ENCODE results near the gene PROKR1. TPM values are rescaled to one million over a fixed set of nuclear protein-coding genes. Genes with fewer than 3 reads are reported as not detected.

Gene PROKR1
- total and polyA plus RNA-seq, 11 donors: 0.08 TPM; not detected in 10

- ATAC-seq: no peak
- DNase-seq: no peak
- intact Hi-C loops (cut with DNase I): no loop called here
- Histone ChIP-seq H3K27ac (no peak overlapping the region), H3K36me3 (no peaks in the 10 kb centered on the region), H3K9me3 (no peaks in the 10 kb centered on the region), H3K4me3 (no peak overlapping the region), H3K4me1 (peaks cover 0 to under 1% (median 0%) of the 10 kb centered on the region in 12 donors), H3K27me3 (no peaks in the 10 kb centered on the region)
- no peak for TF ChIP-seq POLR2A (IDR thresholded peaks at IDR 0.05)
- TF ChIP-seq CTCF (IDR thresholded peaks at IDR 0.05): no peak
- 41 to 62% (median 48%) methylated on average over 2 of the region's 2 CpGs for WGBS, 4 donors
These were observed 40.8 kb downstream of the PROKR1 start for GRCh38 chr2:68684197-68684596.

GRCh38 chr2:68686178-68686577 is 42.8 kb downstream of the PROKR1 start:
- Histone ChIP-seq H3K9me3 (no peaks in the 10 kb centered on the region), H3K36me3 (no peaks in the 10 kb centered on the region), H3K4me3 (no peak overlapping the region), H3K4me1 (peaks cover 0 to 17% (median 0%) of the 10 kb centered on the region in 12 donors), H3K27ac (no peak overlapping the region), H3K27me3 (no peaks in the 10 kb centered on the region)
- no peak for ATAC-seq
- 74 to 76% (median 75%) methylated on average over 5 of the region's 5 CpGs for WGBS, 4 donors
- TF ChIP-seq POLR2A (IDR thresholded peaks at IDR 0.05): no peak
- no peak for TF ChIP-seq CTCF (IDR thresholded peaks at IDR 0.05)
- DNase-seq: no peak
- intact Hi-C loops (cut with DNase I): no loop called here

GRCh38 chr2:68687018-68687417 is 43.6 kb downstream of the PROKR1 start:
- DNase-seq: no peak
- no peaks in the 10 kb centered on the region for H3K27me3 ChIP-seq
- H3K36me3 ChIP-seq: no peaks in the 10 kb centered on the region
- H3K4me1 ChIP-seq: peaks cover 0 to 17% (median 0%) of the 10 kb centered on the region in 12 donors
- H3K4me3 ChIP-seq: no peak overlapping the region
- TF ChIP-seq CTCF (IDR thresholded peaks at IDR 0.05) (no peak), POLR2A (IDR thresholded peaks at IDR 0.05) (no peak)
- H3K27ac ChIP-seq: no peak overlapping the region
- no peak for ATAC-seq
- no peaks in the 10 kb centered on the region for H3K9me3 ChIP-seq
- intact Hi-C loops (cut with DNase I): no loop called here
- 87 to 96% (median 95%) methylated on average over 1 of the region's 1 CpG for WGBS, 4 donors

- peak overlapping the region in 1 of 12 donors; percentile 68 for H3K27ac ChIP-seq
- H3K36me3 ChIP-seq: no peaks in the 10 kb centered on the region
- no peaks in the 10 kb centered on the region for H3K9me3 ChIP-seq
- DNase-seq: no peak
- 52 to 65% (median 58%) methylated on average over 7 of the region's 7 CpGs for WGBS, 4 donors
- no peak overlapping the region for H3K4me3 ChIP-seq
- TF ChIP-seq POLR2A (IDR thresholded peaks at IDR 0.05) (no peak), CTCF (IDR thresholded peaks at IDR 0.05) (no peak)
- H3K4me1 ChIP-seq: peaks cover 0 to 27% (median 0%) of the 10 kb centered on the region in 12 donors
- no peak for ATAC-seq
- intact Hi-C loops (cut with DNase I): no loop called here
- H3K27me3 ChIP-seq: no peaks in the 10 kb centered on the region
These were observed 46.5 kb downstream of the PROKR1 start for GRCh38 chr2:68689553-68690537.

Measured in heart left ventricle (tissue), 16 donors.